Neural progenitor cell (in vitro differentiated cells): ENCODE data around the gene RASGEF1B. TPM values are rescaled to one million over a fixed set of nuclear protein-coding genes. Genes with fewer than 3 reads are reported as not detected.

Source experiments
- DNase-seq: peaks from one replicate; pipeline ENCODE4 v3.0.0-alpha.2; 2016; ENCODE audit warnings: low spot score
- H2AFZ ChIP-seq: fragments of 200-600 bp; sonication (generic); replicated peaks from 2 replicates; pipeline ENCODE4 v1.6.1; 2016; ENCODE audit warnings: antibody characterized with exemption
- H3F3A ChIP-seq: fragments of 200-600 bp; sonication (generic); 2 replicates; pipeline ENCODE4 v1.6.1; 2016; ENCODE audit warnings: antibody characterized with exemption, low read depth
- H3K27ac ChIP-seq: fragments of 200-600 bp; sonication (generic); 2 replicates; pipeline ENCODE4 v1.5.1; 2016; ENCODE audit warnings: mild to moderate bottlenecking
- H3K27me3 ChIP-seq: fragments of 200-600 bp; sonication (generic); 2 replicates; pipeline ENCODE4 v1.6.1; 2016; ENCODE audit warnings: mild to moderate bottlenecking, moderate library complexity
- H3K36me3 ChIP-seq: fragments of 200-600 bp; sonication (generic); 2 replicates; pipeline ENCODE4 v1.5.1; 2016
- H3K4me1 ChIP-seq: fragments of 200-600 bp; sonication (generic); 2 replicates; pipeline ENCODE4 v1.6.1; 2016; ENCODE audit warnings: mixed run types
- H3K4me2 ChIP-seq: fragments of 200-600 bp; sonication (generic); 2 replicates; pipeline ENCODE4 v1.6.1; 2016
- H3K4me3 ChIP-seq: fragments of 200-600 bp; sonication (generic); 2 replicates; pipeline ENCODE4 v1.5.1; 2016
- H3K79me2 ChIP-seq: fragments of 200-600 bp; sonication (generic); 2 replicates; pipeline ENCODE4 v1.6.1; 2016; ENCODE audit warnings: low read depth
- H3K9ac ChIP-seq: fragments of 200-600 bp; sonication (generic); 2 replicates; pipeline ENCODE4 v1.6.1; 2016
- H3K9me3 ChIP-seq: fragments of 200-600 bp; sonication (generic); 2 replicates; pipeline ENCODE4 v1.5.1; 2016; ENCODE audit warnings: low read depth
- H4K20me1 ChIP-seq: fragments of 200-600 bp; sonication (generic); 2 replicates; pipeline ENCODE4 v1.6.1; 2016; ENCODE audit warnings: low read depth
- H3K27ac Mint-ChIP-seq: 3 replicates; pipeline ENCODE4 v1.8.0; 2021; ENCODE audit warnings: mixed read lengths
- H3K27me3 Mint-ChIP-seq: 2 replicates; pipeline ENCODE4 v1.8.0; 2022; ENCODE audit warnings: low read depth, mild to moderate bottlenecking, inconsistent platforms, moderate library complexity, mixed read lengths; ENCODE audit not compliant: insufficient read depth
- H3K36me3 Mint-ChIP-seq: 3 replicates; pipeline ENCODE4 v1.8.0; 2021; ENCODE audit warnings: mixed read lengths
- H3K4me1 Mint-ChIP-seq: 3 replicates; pipeline ENCODE4 v1.8.0; 2021; ENCODE audit warnings: mixed read lengths
- H3K4me3 Mint-ChIP-seq: 3 replicates; pipeline ENCODE4 v1.8.0; 2021; ENCODE audit warnings: mild to moderate bottlenecking, moderate library complexity, mixed read lengths
- H3K9me3 Mint-ChIP-seq: 3 replicates; pipeline ENCODE4 v1.8.0; 2020; ENCODE audit warnings: mixed read lengths
- CTCF ChIP-seq: fragments of 200-600 bp; sonication (generic); IDR thresholded peaks from 2 replicates; pipeline ENCODE4 v1.5.1; 2017; ENCODE audit warnings: antibody characterized with exemption, mild to moderate bottlenecking
- EZH2 ChIP-seq: fragments of 200-600 bp; sonication (generic); IDR thresholded peaks from 2 replicates; pipeline ENCODE4 v1.6.1; 2017; ENCODE audit warnings: antibody characterized with exemption, mild to moderate bottlenecking, moderate library complexity
- EZH2phosphoT487 ChIP-seq: fragments of 200-600 bp; sonication (generic); IDR thresholded peaks from 2 replicates; pipeline ENCODE4 v1.6.1; 2017; ENCODE audit warnings: antibody characterized with exemption
- total RNA-seq: library from RNA; depleted of rRNA; stranded (reverse); fragments of >200 nt; gene quantifications from 2 replicates; pipeline ENCODE4 v1.2.3, GENCODE V29; 2015; ENCODE audit warnings: low replicate concordance

Gene RASGEF1B
- total RNA-seq, 1 donor from 2014 or later: 9.4 TPM

- Histone ChIP-seq H3K9me3 (no peaks in the 10 kb centered on the region), H3K36me3 (no peaks in the 10 kb centered on the region), H3K4me3 (no peak overlapping the region), H3K4me1 (no peaks in the 10 kb centered on the region), H3F3A (no peaks in the 10 kb centered on the region), H4K20me1 (no peaks in the 10 kb centered on the region), H3K79me2 (no peaks in the 10 kb centered on the region), H3K27ac (no peak overlapping the region), H2AFZ (no peak overlapping the region), H3K9ac (no peak overlapping the region), H3K27me3 (no peaks in the 10 kb centered on the region), H3K4me2 (no peak overlapping the region)
- no peak overlapping the region for H3K4me3 Mint-ChIP-seq
- DNase-seq: no peak
- H3K4me1 Mint-ChIP-seq: no peaks in the 10 kb centered on the region
- peaks cover 3% of the 10 kb centered on the region for H3K9me3 Mint-ChIP-seq
- no peak overlapping the region for H3K27ac Mint-ChIP-seq
- TF ChIP-seq EZH2: no peak
- H3K36me3 Mint-ChIP-seq: no peaks in the 10 kb centered on the region
- no peaks in the 10 kb centered on the region for H3K27me3 Mint-ChIP-seq
Observed at GRCh38 chr4:81491943-81492342, 20.2 kb upstream of the RASGEF1B start.

- Mint-ChIP-seq H3K27me3 (no peaks in the 10 kb centered on the region), H3K4me3 (no peak overlapping the region), H3K27ac (no peak overlapping the region), H3K9me3 (peaks cover 3% of the 10 kb centered on the region), H3K4me1 (no peaks in the 10 kb centered on the region), H3K36me3 (no peaks in the 10 kb centered on the region)
- no peaks in the 10 kb centered on the region for H3K36me3 ChIP-seq
- H3K4me3 ChIP-seq: no peak overlapping the region
- H3K27ac ChIP-seq: no peak overlapping the region
- no peak overlapping the region for H3K4me2 ChIP-seq
- TF ChIP-seq EZH2: no peak
- TF ChIP-seq EZH2phosphoT487: no peak
- no peak for TF ChIP-seq CTCF
- H3K9me3 ChIP-seq: no peaks in the 10 kb centered on the region
- no peaks in the 10 kb centered on the region for H3K79me2 ChIP-seq
- no peak overlapping the region for H2AFZ ChIP-seq
- no peaks in the 10 kb centered on the region for H3K4me1 ChIP-seq
- no peak overlapping the region for H3K9ac ChIP-seq
- DNase-seq: no peak
- H3F3A ChIP-seq: no peaks in the 10 kb centered on the region
- no peaks in the 10 kb centered on the region for H4K20me1 ChIP-seq
- no peaks in the 10 kb centered on the region for H3K27me3 ChIP-seq
Observed at GRCh38 chr4:81490403-81491160, 18.9 kb upstream of the RASGEF1B start.

- no peak overlapping the region for H3K9ac ChIP-seq
- Mint-ChIP-seq H3K27me3 (no peaks in the 10 kb centered on the region), H3K36me3 (no peaks in the 10 kb centered on the region), H3K27ac (no peak overlapping the region), H3K4me1 (no peaks in the 10 kb centered on the region), H3K9me3 (no peaks in the 10 kb centered on the region), H3K4me3 (no peak overlapping the region)
- TF ChIP-seq CTCF: no peak
- TF ChIP-seq EZH2phosphoT487: no peak
- no peak for TF ChIP-seq EZH2
- no peak for DNase-seq
- no peak overlapping the region for H2AFZ ChIP-seq
- no peak overlapping the region for H3K4me3 ChIP-seq
- no peaks in the 10 kb centered on the region for H3K4me1 ChIP-seq
- no peaks in the 10 kb centered on the region for H3K9me3 ChIP-seq
- H3K4me2 ChIP-seq: no peak overlapping the region
- H3K27ac ChIP-seq: no peak overlapping the region
- H3K79me2 ChIP-seq: no peaks in the 10 kb centered on the region
- no peaks in the 10 kb centered on the region for H4K20me1 ChIP-seq
- H3K36me3 ChIP-seq: no peaks in the 10 kb centered on the region
- no peaks in the 10 kb centered on the region for H3F3A ChIP-seq
- H3K27me3 ChIP-seq: no peaks in the 10 kb centered on the region
Observed at GRCh38 chr4:81486502-81486901, 14.8 kb upstream of the RASGEF1B start.

- Histone ChIP-seq H2AFZ (peak overlapping the region; percentile 21), H3K4me3 (no peak overlapping the region), H3K4me1 (no peaks in the 10 kb centered on the region), H3K27me3 (no peaks in the 10 kb centered on the region), H3K27ac (no peak overlapping the region), H3K9ac (no peak overlapping the region), H3K9me3 (no peaks in the 10 kb centered on the region), H3K36me3 (no peaks in the 10 kb centered on the region), H3K4me2 (no peak overlapping the region), H3F3A (no peaks in the 10 kb centered on the region), H3K79me2 (no peaks in the 10 kb centered on the region), H4K20me1 (no peaks in the 10 kb centered on the region)
- H3K36me3 Mint-ChIP-seq: no peaks in the 10 kb centered on the region
- H3K27ac Mint-ChIP-seq: no peak overlapping the region
- no peak for DNase-seq
- no peak overlapping the region for H3K4me3 Mint-ChIP-seq
- no peaks in the 10 kb centered on the region for H3K4me1 Mint-ChIP-seq
- TF ChIP-seq EZH2phosphoT487 (no peak), CTCF (no peak), EZH2 (no peak)
- H3K9me3 Mint-ChIP-seq: no peaks in the 10 kb centered on the region
- no peaks in the 10 kb centered on the region for H3K27me3 Mint-ChIP-seq
Observed at GRCh38 chr4:81485310-81485980, 13.7 kb upstream of the RASGEF1B start.
